Endothelial cell (in vitro differentiated cells): ENCODE data around the gene SPTBN4. TPM values are rescaled to one million over a fixed set of nuclear protein-coding genes. Genes with fewer than 3 reads are reported as not detected.
"Not testable (repeated sequence)": the region's sequence is repeated elsewhere in the genome, so short reads cannot be mapped to it uniquely, and the experiment has no call there.

Experiments
- DNase-seq: peaks from one replicate; pipeline ENCODE4 v3.0.0; 2021; ENCODE audit warnings: low spot score
- H3K27ac Mint-ChIP-seq: one replicate; pipeline ENCODE4 v1.8.0; 2021; ENCODE audit warnings: mixed read lengths, inconsistent platforms; ENCODE audit not compliant: unreplicated experiment
- H3K27me3 Mint-ChIP-seq: one replicate; pipeline ENCODE4 v1.8.0; 2021; ENCODE audit warnings: mild to moderate bottlenecking, moderate library complexity, mixed read lengths, inconsistent platforms; ENCODE audit not compliant: unreplicated experiment
- H3K36me3 Mint-ChIP-seq: one replicate; pipeline ENCODE4 v1.8.0; 2021; ENCODE audit warnings: mild to moderate bottlenecking, low read depth, mixed read lengths, inconsistent platforms; ENCODE audit not compliant: unreplicated experiment
- H3K4me1 Mint-ChIP-seq: one replicate; pipeline ENCODE4 v1.8.0; 2021; ENCODE audit warnings: mild to moderate bottlenecking, mixed read lengths, inconsistent platforms; ENCODE audit not compliant: unreplicated experiment
- H3K4me3 Mint-ChIP-seq: one replicate; pipeline ENCODE4 v1.8.0; 2021; ENCODE audit warnings: mild to moderate bottlenecking, mixed read lengths, inconsistent platforms; ENCODE audit not compliant: unreplicated experiment
- H3K9me3 Mint-ChIP-seq: one replicate; pipeline ENCODE4 v1.8.0; 2021; ENCODE audit warnings: mixed read lengths, inconsistent platforms; ENCODE audit not compliant: unreplicated experiment
- CTCF ChIP-seq: fragments of 200-600 bp; sonication (generic); IDR thresholded peaks from one replicate; pipeline ENCODE4 v1.5.0; 2021; ENCODE audit warnings: antibody characterized with exemption; ENCODE audit not compliant: unreplicated experiment
- total RNA-seq: library from RNA; stranded (reverse); fragmentation: NEBNext Ultra II Directional; extraction: Animal tissue kit (Norgen Biotek cat#: 25700); gene quantifications from one replicate; pipeline ENCODE4 v1.2.1, GENCODE V29; 2021; ENCODE audit not compliant: unreplicated experiment

SPTBN4 gene
- total RNA-seq, 1 donor from 2014 or later = 0.49 TPM

GRCh38 chr19:40588110-40588854 lies 121.5 kb downstream of the SPTBN4 start:
- Mint-ChIP-seq H3K4me3 (peak overlapping the region; percentile 24), H3K27ac (no peak overlapping the region), H3K9me3 (no peaks in the 10 kb centered on the region), H3K4me1 (no peaks in the 10 kb centered on the region), H3K27me3 (peaks cover 8% of the 10 kb centered on the region), H3K36me3 (peaks cover 25% of the 10 kb centered on the region)
- no peak for TF ChIP-seq CTCF
- no peak for DNase-seq

GRCh38 chr19:40588926-40589569 lies 122.2 kb downstream of the SPTBN4 start:
- no peaks in the 10 kb centered on the region for H3K4me1 Mint-ChIP-seq
- H3K27ac Mint-ChIP-seq = no peak overlapping the region
- H3K36me3 Mint-ChIP-seq = peaks cover 24% of the 10 kb centered on the region
- peaks cover 9% of the 10 kb centered on the region for H3K27me3 Mint-ChIP-seq
- H3K9me3 Mint-ChIP-seq = no peaks in the 10 kb centered on the region
- TF ChIP-seq CTCF = no peak
- DNase-seq = no peak
- no peak overlapping the region for H3K4me3 Mint-ChIP-seq

GRCh38 chr19:40589591-40590429 lies 123.0 kb downstream of the SPTBN4 start:
- H3K27me3 Mint-ChIP-seq = peaks cover 13% of the 10 kb centered on the region
- TF ChIP-seq CTCF = no peak
- H3K27ac Mint-ChIP-seq = no peak overlapping the region
- H3K9me3 Mint-ChIP-seq = no peaks in the 10 kb centered on the region
- DNase-seq = no peak
- H3K4me3 Mint-ChIP-seq = no peak overlapping the region
- H3K4me1 Mint-ChIP-seq = no peaks in the 10 kb centered on the region
- H3K36me3 Mint-ChIP-seq = peaks cover 18% of the 10 kb centered on the region

GRCh38 chr19:40590464-40591265 lies 123.9 kb downstream of the SPTBN4 start:
- Mint-ChIP-seq H3K27me3 (peaks cover 13% of the 10 kb centered on the region), H3K27ac (no peak overlapping the region), H3K4me1 (no peaks in the 10 kb centered on the region), H3K9me3 (no peaks in the 10 kb centered on the region), H3K36me3 (peaks cover 18% of the 10 kb centered on the region), H3K4me3 (no peak overlapping the region)
- DNase-seq = no peak
- TF ChIP-seq CTCF = no peak

GRCh38 chr19:40591724-40592123 lies 124.9 kb downstream of the SPTBN4 start:
- H3K4me1 Mint-ChIP-seq, H3K9me3 Mint-ChIP-seq, H3K27ac Mint-ChIP-seq, DNase-seq, H3K4me3 Mint-ChIP-seq: not testable (repeated sequence)
- peaks cover 12% of the 10 kb centered on the region for H3K36me3 Mint-ChIP-seq
- peaks cover 13% of the 10 kb centered on the region for H3K27me3 Mint-ChIP-seq
